HCT116 (cell line): ENCODE measurements around the gene TMEM132D. TPM values are rescaled to one million over a fixed set of nuclear protein-coding genes. Genes with fewer than 3 reads are reported as not detected.

Source experiments
- ATAC-seq: fragments of 200-7000 bp; cut with Tn5 transposase; 2 replicates; pipeline ENCODE4 v1.9.1; 2020; ENCODE audit warnings: mild to moderate bottlenecking, moderate library complexity
- BruUV-seq: library from RNA; stranded (reverse); fragments of 400-500 nt; replicated peaks from 2 replicates; lab custom pipeline; 2021; lab: Mats Ljungman, UMichigan
- CTCF ChIA-PET: fragments of 300-600 bp; sonication (Branson Sonifier 250); formaldehyde crosslinking; loops from one replicate; lab custom pipeline; 2021; ENCODE audit warnings: antibody characterized with exemption; lab: Charles Lee
- POLR2A ChIA-PET: fragments of 300-600, 350-600 bp; sonication (Branson Sonifier 250); formaldehyde crosslinking; loops from one replicate; lab custom pipeline; 2021; ENCODE audit warnings: antibody characterized with exemption; lab: Charles Lee
- RAD21 ChIA-PET, 2 experiments: fragments of 300-600 bp; sonication (Branson Sonifier 250); formaldehyde crosslinking; loops; one replicate each; lab custom pipeline; 2023; ENCODE audit warnings: low total read pairs in 2 of 2; ENCODE audit not compliant: uncharacterized antibody in 2 of 2, unreplicated experiment in 2 of 2, low non-redundant PET in 1 of 2; lab: Charles Lee
- DNase-seq: peaks from one replicate; pipeline ENCODE4 v3.0.0-alpha.2; 2010; ENCODE audit warnings: low read depth, low spot score
- H2AFZ ChIP-seq: fragments of 200-600 bp; shearing (Covaris generic), sonication (generic); 2 replicates; pipeline ENCODE4 v1.6.1; 2017; ENCODE audit warnings: low read depth, mixed run types, mixed read lengths, antibody characterized with exemption, low read length; ENCODE audit not compliant: poor library complexity, severe bottlenecking
- H3K27ac ChIP-seq: 2 replicates; pipeline ENCODE4 v1.5.1; 2012; ENCODE audit warnings: low read depth, low read length
- H3K27me3 ChIP-seq: fragments of 200-600 bp; sonication (generic); 2 replicates; pipeline ENCODE4 v1.6.1; 2016; ENCODE audit warnings: mixed run types, low read length, mixed read lengths; ENCODE audit not compliant: insufficient read depth
- H3K36me3 ChIP-seq, 2 experiments: fragments of 200-500 bp in 1 of 2; fragments of 200-600 bp in 1 of 2; sonication (Bioruptor generic) in 1 of 2; sonication (generic) in 1 of 2; 2 replicates each; pipeline versions ENCODE4 v1.5.1 to v1.6.1; 2014 to 2016; ENCODE audit warnings: low read length in 2 of 2, inconsistent platforms in 1 of 2, mixed read lengths in 1 of 2, mixed run types in 1 of 2; ENCODE audit not compliant: insufficient read depth in 2 of 2, control insufficient read depth in 1 of 2
- H3K4me1 ChIP-seq, 2 experiments: fragments of 200-600 bp in 1 of 2; sonication (generic) in 1 of 2; 2 replicates each; pipeline versions ENCODE4 v1.5.1 to v1.6.1; 2012 to 2017; ENCODE audit warnings: low read length in 2 of 2, inconsistent platforms in 1 of 2, mild to moderate bottlenecking in 1 of 2, mixed read lengths in 1 of 2, mixed run types in 1 of 2, moderate library complexity in 1 of 2; ENCODE audit not compliant: insufficient read depth in 2 of 2, control insufficient read depth in 1 of 2
- H3K4me2 ChIP-seq: fragments of 200-600 bp; sonication (generic); 2 replicates; pipeline ENCODE4 v1.6.1; 2017; ENCODE audit warnings: mixed run types, low read length, mixed read lengths
- H3K4me3 ChIP-seq, 2 experiments: fragments of 200-600 bp in 1 of 2; sonication (generic) in 1 of 2; replicated peaks in 1 of 2; 2 replicates each; pipeline ENCODE4 v1.5.1; 2011 to 2016; ENCODE audit warnings: low read length in 2 of 2, control low read depth in 1 of 2, low read depth in 1 of 2, mild to moderate bottlenecking in 1 of 2, mixed read lengths in 1 of 2, mixed run types in 1 of 2
- H3K79me2 ChIP-seq: fragments of 200-600 bp; sonication (generic); 2 replicates; pipeline ENCODE4 v1.6.1; 2017; ENCODE audit warnings: mild to moderate bottlenecking, mixed run types, low read length, moderate library complexity, mixed read lengths; ENCODE audit not compliant: insufficient read depth
- H3K9ac ChIP-seq: fragments of 200-600 bp; sonication (generic); 2 replicates; pipeline ENCODE4 v1.6.1; 2016; ENCODE audit warnings: low read length, mixed read lengths
- H3K9me2 ChIP-seq: fragments of 200-600 bp; sonication (generic), shearing (Covaris generic); 2 replicates; pipeline ENCODE4 v1.6.1; 2017; ENCODE audit warnings: mixed run types, mild to moderate bottlenecking, moderate library complexity; ENCODE audit not compliant: insufficient read depth
- H3K9me3 ChIP-seq, 2 experiments: fragments of 200-500 bp in 1 of 2; fragments of 200-600 bp in 1 of 2; sonication (Bioruptor generic) in 1 of 2; sonication (generic) in 1 of 2; 2 replicates each; pipeline ENCODE4 v1.6.1; 2014 to 2017; ENCODE audit warnings: low read length in 2 of 2, mixed read lengths in 2 of 2, inconsistent platforms in 1 of 2, low read depth in 1 of 2, mild to moderate bottlenecking in 1 of 2, mixed run types in 1 of 2, moderate library complexity in 1 of 2; ENCODE audit not compliant: control insufficient read depth in 1 of 2, insufficient read depth in 1 of 2
- H4K20me1 ChIP-seq: fragments of 200-600 bp; sonication (generic), shearing (Covaris generic); 2 replicates; pipeline ENCODE4 v1.6.1; 2017; ENCODE audit warnings: mixed run types, mild to moderate bottlenecking, moderate library complexity; ENCODE audit not compliant: insufficient read depth
- CBX3 ChIP-seq: IDR thresholded peaks from 2 replicates; pipeline ENCODE4 v1.6.1; 2012; ENCODE audit warnings: low read depth
- POLR2A ChIP-seq: IDR thresholded peaks from 2 replicates; pipeline ENCODE4 v1.7.0; 2011; ENCODE audit warnings: borderline replicate concordance; ENCODE audit not compliant: insufficient read depth, insufficient read length; ENCODE audit errors: extremely low read depth
- RAD21 ChIP-seq: IDR thresholded peaks from 2 replicates; pipeline ENCODE4 v1.6.1; 2012; ENCODE audit warnings: low read depth, mild to moderate bottlenecking
- SRF ChIP-seq: IDR thresholded peaks from 2 replicates; pipeline ENCODE4 v1.6.1; 2012; ENCODE audit warnings: low read depth
- YY1 ChIP-seq: IDR thresholded peaks from 2 replicates; pipeline ENCODE4 v1.6.1; 2011; ENCODE audit warnings: low read length, low read depth, moderate library complexity, mild to moderate bottlenecking; ENCODE audit not compliant: insufficient replicate concordance; ENCODE audit errors: extremely low read depth
- intact Hi-C: fragments of 100-400 bp; cut with micrococcal nuclease; formaldehyde crosslinking; loops from 2 replicates; pipeline ENCODE4 v1.10.0; 2022
- total RNA-seq: library from RNA; stranded (reverse); gene quantifications from one replicate; pipeline ENCODE4 v1.2.1, GENCODE V29; 2021; ENCODE audit not compliant: unreplicated experiment
- TF ChIP-seq, protein P1 (sequence below): IDR thresholded peaks from 2 replicates; pipeline ENCODE4 v1.6.1; 2011; ENCODE audit warnings: mild to moderate bottlenecking, low read length, moderate library complexity; ENCODE audit not compliant: insufficient replicate concordance; ENCODE audit errors: extremely low read depth
- TF ChIP-seq, protein P2 (sequence below), 3 experiments: fragments of 200-600 bp in 1 of 3; sonication (generic) in 1 of 3; IDR thresholded peaks in 2 of 3; conservative IDR thresholded peaks in 1 of 3; 2 replicates each; pipeline ENCODE4 v1.5.1; 2012 to 2017; ENCODE audit warnings: low read depth in 2 of 3, low read length in 2 of 3, antibody characterized with exemption in 1 of 3, borderline replicate concordance in 1 of 3, control low read depth in 1 of 3, mild to moderate bottlenecking in 1 of 3, mixed read lengths in 1 of 3, mixed run types in 1 of 3, moderate library complexity in 1 of 3; ENCODE audit not compliant: insufficient read depth in 1 of 3

TMEM132D gene
- total RNA-seq, 1 experiment from 2014 or later = not detected

DNA sequence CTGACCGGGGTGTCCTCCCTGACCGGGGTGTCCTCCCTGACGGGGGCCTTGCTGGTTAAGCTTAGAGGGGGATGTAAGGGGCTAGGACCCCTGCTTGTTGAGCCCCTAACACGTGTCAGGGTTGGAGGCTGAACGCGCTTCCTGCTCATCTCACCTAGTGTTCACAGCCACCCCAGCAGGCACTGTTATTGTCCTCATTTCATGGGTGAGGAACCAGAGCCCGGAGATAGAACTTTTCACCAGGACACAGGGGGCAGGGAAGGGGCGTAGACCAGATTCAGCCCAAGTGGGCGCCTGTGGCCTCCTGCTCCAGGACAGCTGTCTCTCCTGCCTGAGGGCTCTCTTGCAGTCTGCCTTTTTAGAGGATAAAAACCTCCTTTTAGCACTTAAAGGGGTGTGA, 814.2 kb downstream of the TMEM132D start (continued):
- TF ChIP-seq, protein P1, sequence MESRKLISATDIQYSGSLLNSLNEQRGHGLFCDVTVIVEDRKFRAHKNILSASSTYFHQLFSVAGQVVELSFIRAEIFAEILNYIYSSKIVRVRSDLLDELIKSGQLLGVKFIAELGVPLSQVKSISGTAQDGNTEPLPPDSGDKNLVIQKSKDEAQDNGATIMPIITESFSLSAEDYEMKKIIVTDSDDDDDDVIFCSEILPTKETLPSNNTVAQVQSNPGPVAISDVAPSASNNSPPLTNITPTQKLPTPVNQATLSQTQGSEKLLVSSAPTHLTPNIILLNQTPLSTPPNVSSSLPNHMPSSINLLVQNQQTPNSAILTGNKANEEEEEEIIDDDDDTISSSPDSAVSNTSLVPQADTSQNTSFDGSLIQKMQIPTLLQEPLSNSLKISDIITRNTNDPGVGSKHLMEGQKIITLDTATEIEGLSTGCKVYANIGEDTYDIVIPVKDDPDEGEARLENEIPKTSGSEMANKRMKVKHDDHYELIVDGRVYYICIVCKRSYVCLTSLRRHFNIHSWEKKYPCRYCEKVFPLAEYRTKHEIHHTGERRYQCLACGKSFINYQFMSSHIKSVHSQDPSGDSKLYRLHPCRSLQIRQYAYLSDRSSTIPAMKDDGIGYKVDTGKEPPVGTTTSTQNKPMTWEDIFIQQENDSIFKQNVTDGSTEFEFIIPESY = no peak

DNA sequence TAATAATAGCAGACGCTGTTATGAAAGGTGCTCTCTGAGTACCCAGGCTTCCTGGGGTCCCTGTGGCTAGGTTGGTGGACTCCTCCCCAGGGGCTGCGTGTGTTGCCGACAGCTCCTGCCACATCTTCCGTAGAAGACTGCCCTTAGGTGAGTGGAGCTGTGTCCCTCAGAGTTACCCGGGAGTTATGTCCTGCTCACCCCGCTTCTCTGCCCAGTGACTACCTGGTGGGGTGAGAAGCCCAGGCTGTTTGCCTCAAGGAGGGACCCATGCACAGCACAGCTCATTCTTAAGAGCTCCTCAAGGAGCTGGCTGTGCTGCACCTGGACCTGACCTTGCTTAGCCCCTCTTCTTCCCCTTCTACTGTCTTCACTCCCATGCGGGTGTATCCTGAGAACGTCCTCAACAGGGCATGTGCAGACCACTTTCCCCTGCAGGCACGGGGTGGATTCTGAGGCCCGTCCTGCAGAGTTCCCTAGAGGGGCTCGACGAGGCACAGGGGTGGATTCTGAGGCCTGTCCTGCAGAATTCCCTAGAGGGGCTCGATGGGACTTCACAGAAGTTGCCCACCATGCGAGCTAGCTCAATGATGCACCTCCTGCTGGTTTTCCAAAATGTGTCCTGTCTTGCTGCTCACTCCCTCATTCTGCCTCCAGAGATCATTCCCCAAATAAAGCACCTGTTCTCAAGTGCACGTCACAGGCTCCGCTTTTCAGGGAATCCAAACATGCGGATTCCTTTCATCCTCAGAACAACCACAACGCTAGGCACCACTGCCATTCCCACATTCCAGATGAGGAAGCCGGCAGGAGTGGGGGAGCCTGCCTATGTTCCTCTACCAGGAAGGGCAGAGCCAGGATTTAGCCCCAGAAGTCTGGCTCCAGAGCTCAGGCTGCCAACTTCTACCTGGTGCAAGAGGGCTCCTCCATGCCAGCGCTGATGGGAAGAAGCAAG, 818.7 kb downstream of the TMEM132D start:
- Histone ChIP-seq H3K4me1 (no peaks in the 10 kb centered on the region), H3K79me2 (no peaks in the 10 kb centered on the region), H3K36me3 (no peaks in the 10 kb centered on the region), H3K9me3 (peaks cover 7 to 9% of the 10 kb centered on the region in 2 experiments; a peak in 2 of 4 replicates), H2AFZ (no peak overlapping the region), H3K9ac (no peak overlapping the region), H3K27me3 (no peaks in the 10 kb centered on the region), H3K9me2 (no peaks in the 10 kb centered on the region), H3K4me2 (no peak overlapping the region), H4K20me1 (no peaks in the 10 kb centered on the region), H3K27ac (no peak overlapping the region), H3K4me3 (no peak overlapping the region)
- intact Hi-C loops = no loop called here
- POLR2A ChIA-PET = no interaction called here
- TF ChIP-seq POLR2A = no peak
- no peak for TF ChIP-seq CBX3
- TF ChIP-seq SRF = no peak
- no peak for TF ChIP-seq RAD21
- no peak for TF ChIP-seq YY1
- TF ChIP-seq, protein P2, sequence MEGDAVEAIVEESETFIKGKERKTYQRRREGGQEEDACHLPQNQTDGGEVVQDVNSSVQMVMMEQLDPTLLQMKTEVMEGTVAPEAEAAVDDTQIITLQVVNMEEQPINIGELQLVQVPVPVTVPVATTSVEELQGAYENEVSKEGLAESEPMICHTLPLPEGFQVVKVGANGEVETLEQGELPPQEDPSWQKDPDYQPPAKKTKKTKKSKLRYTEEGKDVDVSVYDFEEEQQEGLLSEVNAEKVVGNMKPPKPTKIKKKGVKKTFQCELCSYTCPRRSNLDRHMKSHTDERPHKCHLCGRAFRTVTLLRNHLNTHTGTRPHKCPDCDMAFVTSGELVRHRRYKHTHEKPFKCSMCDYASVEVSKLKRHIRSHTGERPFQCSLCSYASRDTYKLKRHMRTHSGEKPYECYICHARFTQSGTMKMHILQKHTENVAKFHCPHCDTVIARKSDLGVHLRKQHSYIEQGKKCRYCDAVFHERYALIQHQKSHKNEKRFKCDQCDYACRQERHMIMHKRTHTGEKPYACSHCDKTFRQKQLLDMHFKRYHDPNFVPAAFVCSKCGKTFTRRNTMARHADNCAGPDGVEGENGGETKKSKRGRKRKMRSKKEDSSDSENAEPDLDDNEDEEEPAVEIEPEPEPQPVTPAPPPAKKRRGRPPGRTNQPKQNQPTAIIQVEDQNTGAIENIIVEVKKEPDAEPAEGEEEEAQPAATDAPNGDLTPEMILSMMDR (IDR thresholded peaks at IDR 0.05 in 2 of 3, conservative IDR thresholded peaks at IDR 0.05 in 1 of 3; ENCODE audit: borderline replicate concordance in 1 of 3, insufficient read depth in 1 of 3, low read depth in 2 of 3, low read length in 2 of 3) = no peak
- no TSS peak for BruUV-seq
- ATAC-seq (no peak), DNase-seq (no peak)
- CTCF ChIA-PET = no interaction called here
- RAD21 ChIA-PET = no interaction called here
